Measurements from ENCODE around the gene PDRG1. TPM values are rescaled to one million over a fixed set of nuclear protein-coding genes. Genes with fewer than 3 reads are reported as not detected.

PDRG1 gene
- polyA plus RNA-seq, 2 of the 4 experiments (the other 2 are of a cell fraction): 20.7 to 25.2 TPM

- FAIRE-seq: no peak
- DNase-seq (ENCODE audit: low read depth in 1 of 2, low spot score in 1 of 2): peak in 1 of 2 experiments; percentile 58
- Histone ChIP-seq H3K27ac (no peak overlapping the region), H3K9me3 (no peaks in the 10 kb centered on the region), H3K4me3 (no peak overlapping the region), H3K4me1 (no peaks in the 10 kb centered on the region), H3K4me2 (no peak overlapping the region)
- 44% methylated on average over 8 of the region's 8 CpGs for WGBS (ENCODE audit: missing lambda C conversion rate)
- TF ChIP-seq MAZ (IDR thresholded peaks at IDR 0.05; ENCODE audit: borderline replicate concordance, low read depth, low read length): no peak
- no peak for TF ChIP-seq NPAS2 (CRISPR knock-in tag; IDR thresholded peaks at IDR 0.05; ENCODE audit: borderline replicate concordance)
- no peak for TF ChIP-seq ELK1 (IDR thresholded peaks at IDR 0.05; ENCODE audit: low read depth, low read length)
- no peak for TF ChIP-seq ZSCAN20 (CRISPR knock-in tag; IDR thresholded peaks at IDR 0.05)
- no peak for TF ChIP-seq JUN (IDR thresholded peaks at IDR 0.05)
- TF ChIP-seq RFX5 (IDR thresholded peaks at IDR 0.05): peak; percentile 98
- TF ChIP-seq CBX8 (IDR thresholded peaks at IDR 0.05): no peak
- no peak for TF ChIP-seq SMC3 (IDR thresholded peaks at IDR 0.05)
- ATAC-seq: peak; percentile 82 to 96
- ChIA-PET POLR2A (no interaction called here), CTCF (interaction anchor here (1.0 to 1.9 kb wide), 4 partner anchors 13 to 135 kb away, joined by 3 to 5 read pairs (median 3); no protein-coding TSS in a partner anchor)
Measured at GRCh38 chr20:31894980-31895675, 56.7 kb downstream of the PDRG1 start.

Small RNA genes within 50 kb of the gene (small RNA-seq; reads per million reads assigned to genes)
- 0 to 30.1 (median 0.43) reads per million in 6 experiments for gene RNU1-94P

Other genes starting within 250 kb of the PDRG1 start
- gene BCL2L1, start 229.2 kb downstream of the PDRG1 start, polyA plus RNA-seq (2011; rRNA removed): 159 and 178 TPM in 2 replicates
- 143 to 157 TPM (median 154 TPM) in 3 replicates for gene BCL2L1, start 229.2 kb downstream of the PDRG1 start, polyA plus RNA-seq (2017; fragmentation: RNase III; extraction: RNeasy Plus Mini Kit Qiagen cat#74134 plus additional on column Dnase treatment)
- gene TPX2, start 212.8 kb downstream of the PDRG1 start, polyA plus RNA-seq (2011; rRNA removed): 79.4 and 92.9 TPM in 2 replicates
- gene TPX2, start 212.8 kb downstream of the PDRG1 start, polyA plus RNA-seq (2017; fragmentation: RNase III; extraction: RNeasy Plus Mini Kit Qiagen cat#74134 plus additional on column Dnase treatment): 84.9 to 106 TPM (median 92.9 TPM) in 3 replicates
- 0.09 and 0.20 TPM in 2 replicates for gene MYLK2, start 132.7 kb downstream of the PDRG1 start, polyA plus RNA-seq (2011; rRNA removed)
- 0.36 to 0.63 TPM (median 0.51 TPM) in 3 replicates for gene MYLK2, start 132.7 kb downstream of the PDRG1 start, polyA plus RNA-seq (2017; fragmentation: RNase III; extraction: RNeasy Plus Mini Kit Qiagen cat#74134 plus additional on column Dnase treatment)
- 1.0 and 1.5 TPM in 2 replicates for gene FOXS1, start 106.4 kb downstream of the PDRG1 start, polyA plus RNA-seq (2011; rRNA removed)
- gene FOXS1, start 106.4 kb downstream of the PDRG1 start, polyA plus RNA-seq (2017; fragmentation: RNase III; extraction: RNeasy Plus Mini Kit Qiagen cat#74134 plus additional on column Dnase treatment): 1.9 to 3.7 TPM (median 3.4 TPM) in 3 replicates
- 0.46 and 0.53 TPM in 2 replicates for gene DUSP15, start 81.5 kb downstream of the PDRG1 start, polyA plus RNA-seq (2011; rRNA removed)
- gene DUSP15, start 81.5 kb downstream of the PDRG1 start, polyA plus RNA-seq (2017; fragmentation: RNase III; extraction: RNeasy Plus Mini Kit Qiagen cat#74134 plus additional on column Dnase treatment): 0.70 to 1.3 TPM (median 0.96 TPM) in 3 replicates
- gene TTLL9, start 81.4 kb downstream of the PDRG1 start, polyA plus RNA-seq (2011; rRNA removed): 0.06 and 0.08 TPM in 2 replicates
- 0.04 to 0.24 TPM (median 0.15 TPM) in 3 replicates for gene TTLL9, start 81.4 kb downstream of the PDRG1 start, polyA plus RNA-seq (2017; fragmentation: RNase III; extraction: RNeasy Plus Mini Kit Qiagen cat#74134 plus additional on column Dnase treatment)
- not detected in 2 replicates for gene XKR7, start 16.1 kb upstream of the PDRG1 start, polyA plus RNA-seq (2011; rRNA removed)
- gene XKR7, start 16.1 kb upstream of the PDRG1 start, polyA plus RNA-seq (2017; fragmentation: RNase III; extraction: RNeasy Plus Mini Kit Qiagen cat#74134 plus additional on column Dnase treatment): 0.01 TPM in 1 of 3 replicates, not detected in the others
- 0.05 and 0.13 TPM in 2 replicates for gene CCM2L, start 58.4 kb upstream of the PDRG1 start, polyA plus RNA-seq (2011; rRNA removed)
- gene CCM2L, start 58.4 kb upstream of the PDRG1 start, polyA plus RNA-seq (2017; fragmentation: RNase III; extraction: RNeasy Plus Mini Kit Qiagen cat#74134 plus additional on column Dnase treatment): 0.13 to 0.32 TPM (median 0.18 TPM) in 3 replicates
- gene HCK, start 100.2 kb upstream of the PDRG1 start, polyA plus RNA-seq (2011; rRNA removed): 0.06 and 0.07 TPM in 2 replicates
- 0.07 TPM in 1 of 3 replicates, not detected in the others for gene HCK, start 100.2 kb upstream of the PDRG1 start, polyA plus RNA-seq (2017; fragmentation: RNase III; extraction: RNeasy Plus Mini Kit Qiagen cat#74134 plus additional on column Dnase treatment)
- gene TM9SF4, start 157.7 kb upstream of the PDRG1 start, polyA plus RNA-seq (2011; rRNA removed): 60.0 and 72.8 TPM in 2 replicates
- gene TM9SF4, start 157.7 kb upstream of the PDRG1 start, polyA plus RNA-seq (2017; fragmentation: RNase III; extraction: RNeasy Plus Mini Kit Qiagen cat#74134 plus additional on column Dnase treatment): 40.3 to 52.3 TPM (median 51.4 TPM) in 3 replicates